ENCODE measurements around the gene HSPA6.
"Not testable (repeated sequence)": the region's sequence is repeated elsewhere in the genome, so short reads cannot be mapped to it uniquely, and the experiment has no call there.

DNA sequence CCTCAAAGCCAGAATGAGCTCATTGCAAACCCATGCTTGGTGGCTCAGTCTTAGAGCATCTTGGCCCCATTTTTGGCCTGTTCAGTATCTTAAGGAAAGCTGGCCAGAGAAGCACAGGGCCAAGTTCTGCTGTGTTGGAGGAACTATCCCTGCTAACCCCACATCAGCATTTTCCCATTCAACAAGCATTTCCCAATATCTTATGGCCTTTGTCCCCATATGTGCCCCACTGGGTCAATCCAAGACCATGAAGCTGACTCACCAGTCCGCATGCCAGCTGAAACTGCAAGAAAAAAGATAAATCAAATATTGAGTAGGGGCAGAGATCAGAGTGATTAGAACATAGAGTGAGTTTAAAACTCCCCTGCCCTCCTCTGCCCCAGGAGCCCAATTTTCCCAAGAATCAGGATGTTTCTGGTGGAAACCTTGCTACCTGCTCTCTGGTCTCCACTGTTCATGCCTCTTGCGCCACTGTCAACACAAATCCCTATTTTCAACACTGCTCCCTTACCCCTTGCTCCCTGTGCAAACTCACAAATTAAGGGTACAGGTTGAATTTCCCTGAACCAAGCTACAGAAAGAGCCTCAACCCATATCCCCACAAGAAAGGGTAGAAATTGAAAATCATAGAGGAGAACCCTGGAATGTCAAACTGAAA lies 24.5 kb downstream of the HSPA6 start:
- not testable (repeated sequence) for TF ChIP-seq EHMT2 (IDR thresholded peaks at IDR 0.05; ENCODE audit: low read depth); POLR2A (IDR thresholded peaks at IDR 0.05; ENCODE audit: low read length); ESRRA (IDR thresholded peaks at IDR 0.05; ENCODE audit: borderline replicate concordance, low read length)

Data from A549 (cell line).